CD4-positive, alpha-beta T cell treated with Interleukin-12 subunit alpha and Interleukin-12 subunit beta, for 1 hour (primary cell): ENCODE data around the gene BCL7B.
"Not testable (repeated sequence)": the region's sequence is repeated elsewhere in the genome, so short reads cannot be mapped to it uniquely, and the experiment has no call there.

Experiments
- DNase-seq: peaks from one replicate; pipeline ENCODE4 v3.0.0-alpha.2; 2020

BCL7B gene

GRCh38 chr7:73570977-73571376 is 13.5 kb upstream of the BCL7B start:
- no peak for DNase-seq

GRCh38 chr7:73570521-73570920 is 13.0 kb upstream of the BCL7B start:
- no peak for DNase-seq

- no peak for DNase-seq
Measured at GRCh38 chr7:73569042-73569608, 11.6 kb upstream of the BCL7B start.

- no peak for DNase-seq
Measured at GRCh38 chr7:73567846-73568685, 10.6 kb upstream of the BCL7B start.

GRCh38 chr7:73567140-73567539 is 9.7 kb upstream of the BCL7B start:
- DNase-seq = no peak

- not testable (repeated sequence) for DNase-seq
Measured at GRCh38 chr7:73566431-73566830, 8.9 kb upstream of the BCL7B start.

GRCh38 chr7:73565675-73566340 is 8.3 kb upstream of the BCL7B start:
- DNase-seq = peak; percentile 19

- DNase-seq = no peak
Measured at GRCh38 chr7:73560109-73560835, 2.8 kb upstream of the BCL7B start.

GRCh38 chr7:73557108-73557396 is 438 bp downstream of the BCL7B start:
- DNase-seq = peak; percentile 94

- no peak for DNase-seq
Measured at GRCh38 chr7:73556208-73557107, 1.0 kb downstream of the BCL7B start.

- no peak for DNase-seq
Measured at GRCh38 chr7:73555411-73555982, 2.0 kb downstream of the BCL7B start.

GRCh38 chr7:73550093-73550492 is 7.4 kb downstream of the BCL7B start:
- not testable (repeated sequence) for DNase-seq

- DNase-seq = no peak
Measured at GRCh38 chr7:73549176-73549575, 8.3 kb downstream of the BCL7B start.

GRCh38 chr7:73547841-73548240 is 9.6 kb downstream of the BCL7B start:
- DNase-seq = no peak

- no peak for DNase-seq
Measured at GRCh38 chr7:73544678-73545077, 12.8 kb downstream of the BCL7B start.

- DNase-seq = no peak
Measured at GRCh38 chr7:73541722-73542121, 15.8 kb downstream of the BCL7B start.

- DNase-seq = no peak
Measured at GRCh38 chr7:73539709-73540108, 17.8 kb downstream of the BCL7B start.

GRCh38 chr7:73538510-73538909 is 19.0 kb downstream of the BCL7B start:
- DNase-seq = not testable (repeated sequence)

GRCh38 chr7:73537051-73537450 is 20.4 kb downstream of the BCL7B start:
- no peak for DNase-seq

- DNase-seq = no peak
Measured at GRCh38 chr7:73536479-73536878, 21.0 kb downstream of the BCL7B start.

GRCh38 chr7:73535918-73536317 is 21.6 kb downstream of the BCL7B start:
- DNase-seq = not testable (repeated sequence)

GRCh38 chr7:73533742-73534141 is 23.7 kb downstream of the BCL7B start:
- no peak for DNase-seq
